Gastrocnemius medialis (tissue), 4 donors: ENCODE data around the gene OFD1. TPM values are rescaled to one million over a fixed set of nuclear protein-coding genes. Genes with fewer than 3 reads are reported as not detected.

ENCODE experiments used
- ATAC-seq, 2 donors: fragments of 150-250 bp; one replicate each; pipeline ENCODE4 v1.9.1; 2016
- DNase-seq, 2 donors: peaks; one replicate each; pipeline ENCODE4 v3.0.0-alpha.2; 2019
- H3K27ac ChIP-seq, 4 donors: fragments of 200-600 bp; sonication (generic); 1 replicate in 1 of 4; 2 replicates in 3 of 4; pipeline ENCODE4 v1.5.1; 2016 to 2018; ENCODE audit warnings: mild to moderate bottlenecking in 2 of 4, moderate library complexity in 1 of 4
- H3K27me3 ChIP-seq, 3 donors: fragments of 200-600 bp; sonication (generic) in 2 of 3; 1 replicate in 1 of 3; 2 replicates in 2 of 3; pipeline versions ENCODE4 v1.5.1 to v1.6.0; 2016 to 2019; ENCODE audit warnings: mild to moderate bottlenecking in 1 of 3, moderate library complexity in 1 of 3
- H3K36me3 ChIP-seq, 2 donors: fragments of 200-600 bp; sonication (generic) in 1 of 2; one replicate each; pipeline ENCODE4 v1.5.1; 2017 to 2018
- H3K4me1 ChIP-seq, 2 donors: fragments of 200-600 bp; sonication (generic) in 1 of 2; one replicate each; pipeline ENCODE4 v1.5.1; 2016 to 2017; ENCODE audit warnings: mild to moderate bottlenecking in 2 of 2
- H3K4me3 ChIP-seq, 4 donors: fragments of 200-600 bp; sonication (generic) in 3 of 4; 1 replicate in 1 of 4; 2 replicates in 3 of 4; pipeline ENCODE4 v1.5.1; 2016 to 2019; ENCODE audit warnings: mild to moderate bottlenecking in 2 of 4
- H3K9me3 ChIP-seq, 3 donors: fragments of 200-600 bp; sonication (generic) in 2 of 3; 1 replicate in 1 of 3; 2 replicates in 2 of 3; pipeline ENCODE4 v1.5.1; 2016 to 2019
- POLR2A ChIP-seq, 2 donors: fragments of 450-650 bp; IDR thresholded peaks; one replicate each; pipeline ENCODE4 v1.6.1; 2017; ENCODE audit warnings: antibody characterized with exemption in 2 of 2, mild to moderate bottlenecking in 2 of 2, moderate library complexity in 2 of 2
- in situ Hi-C, 4 donors: fragments of 200-750 bp; cut with MboI; loops; one replicate each; pipeline versions ENCODE4 v1.15.0 to v1.8.0; 2017; ENCODE audit warnings: low sequenced_read_pairs in 4 of 4
- intact Hi-C: fragments of 100-400 bp; cut with DNase I; formaldehyde crosslinking; loops from one replicate; pipeline ENCODE4 v1.15.1; 2023; ENCODE audit warnings: low total_unique reads
- total RNA-seq, 4 donors: library from RNA; depleted of rRNA; stranded (reverse); fragments of >200 nt; gene quantifications; one replicate each; pipeline versions ENCODE4 v1.1.0 to v1.2.3, GENCODE V29; 2016
- TF ChIP-seq, protein P1 (sequence below), 5 experiments: fragments of 450-650 bp in 3 of 5; fragments of 200-600 bp in 2 of 5; sonication (generic) in 2 of 5; IDR thresholded peaks in 4 of 5; conservative IDR thresholded peaks in 1 of 5; 1 replicate in 4 of 5; 2 replicates in 1 of 5; pipeline ENCODE4 v1.5.1; 2016 to 2019; ENCODE audit warnings: antibody characterized with exemption in 5 of 5, mild to moderate bottlenecking in 3 of 5, moderate library complexity in 3 of 5

Gene OFD1
- total RNA-seq, 4 donors from 2014 or later: 2.8 to 8.0 (median 7.0) TPM

DNA sequence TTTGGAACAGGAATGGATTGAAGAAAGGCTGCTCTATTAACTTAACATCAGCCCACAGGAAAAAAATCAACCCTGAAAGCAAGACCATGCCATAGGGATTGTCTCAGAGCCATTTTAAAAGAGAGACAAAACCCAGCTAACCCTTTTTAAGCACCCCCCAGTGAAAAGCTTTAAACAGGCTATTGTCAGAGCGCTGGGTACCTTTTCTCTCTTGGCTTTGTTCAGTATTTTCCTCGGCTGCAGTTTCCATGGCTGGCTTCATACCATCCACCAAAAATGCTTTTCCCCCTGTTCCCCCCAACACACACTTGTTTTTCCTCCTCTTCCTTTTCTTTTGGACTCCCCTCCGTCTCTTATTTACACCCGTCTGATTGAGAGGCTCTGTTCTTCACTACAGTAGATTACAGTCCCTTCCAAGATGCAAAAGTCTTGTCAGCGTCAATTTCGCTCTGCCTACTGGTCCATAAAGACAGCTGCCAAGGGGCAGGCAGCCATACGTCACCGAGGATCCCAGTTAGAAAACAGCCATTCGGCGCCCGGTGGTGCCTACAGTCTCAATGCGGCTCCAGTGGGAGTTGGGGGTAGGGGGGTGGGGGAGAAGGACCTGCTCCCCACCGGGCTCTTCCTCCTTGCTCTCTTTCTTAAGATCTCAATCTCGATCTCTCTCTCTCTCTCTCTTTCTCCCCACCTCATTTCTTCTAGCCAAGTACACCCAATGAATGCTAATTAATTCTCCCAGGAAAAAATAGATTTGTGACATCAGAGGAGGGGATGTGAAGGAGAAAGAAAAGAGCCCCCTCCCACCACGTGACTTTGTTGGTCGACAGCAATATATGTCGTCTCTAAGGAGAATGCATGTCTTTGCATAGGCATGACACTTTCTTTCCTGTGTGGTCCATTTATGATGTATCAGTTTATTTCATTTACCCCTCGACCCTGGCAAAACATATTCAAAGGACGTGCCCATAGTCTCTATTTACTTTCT, 82.4 kb downstream of the OFD1 start, which contains the start of gene GPM6B:
Gene GPM6B, minus strand, starts transcription at position 451 of the 985 bp plus-strand sequence. Its CDS starts 189 bp downstream, at position 262.
- Histone ChIP-seq H3K4me1 (no peaks in the 10 kb centered on the region), H3K9me3 (no peaks in the 10 kb centered on the region), H3K27ac (no peak within 1 kb of the TSS), H3K36me3 (no peaks in the 10 kb centered on the region), H3K27me3 (peaks cover 0 to 15% (median 7%) of the 10 kb centered on the region in 3 donors), H3K4me3 (no peak within 1 kb of the TSS)
- in situ Hi-C loops: no loop called here
- ATAC-seq: no peak
- intact Hi-C loops: no loop called here
- DNase-seq: no peak
- TF ChIP-seq POLR2A (IDR thresholded peaks at IDR 0.05): no peak
- TF ChIP-seq, protein P1, sequence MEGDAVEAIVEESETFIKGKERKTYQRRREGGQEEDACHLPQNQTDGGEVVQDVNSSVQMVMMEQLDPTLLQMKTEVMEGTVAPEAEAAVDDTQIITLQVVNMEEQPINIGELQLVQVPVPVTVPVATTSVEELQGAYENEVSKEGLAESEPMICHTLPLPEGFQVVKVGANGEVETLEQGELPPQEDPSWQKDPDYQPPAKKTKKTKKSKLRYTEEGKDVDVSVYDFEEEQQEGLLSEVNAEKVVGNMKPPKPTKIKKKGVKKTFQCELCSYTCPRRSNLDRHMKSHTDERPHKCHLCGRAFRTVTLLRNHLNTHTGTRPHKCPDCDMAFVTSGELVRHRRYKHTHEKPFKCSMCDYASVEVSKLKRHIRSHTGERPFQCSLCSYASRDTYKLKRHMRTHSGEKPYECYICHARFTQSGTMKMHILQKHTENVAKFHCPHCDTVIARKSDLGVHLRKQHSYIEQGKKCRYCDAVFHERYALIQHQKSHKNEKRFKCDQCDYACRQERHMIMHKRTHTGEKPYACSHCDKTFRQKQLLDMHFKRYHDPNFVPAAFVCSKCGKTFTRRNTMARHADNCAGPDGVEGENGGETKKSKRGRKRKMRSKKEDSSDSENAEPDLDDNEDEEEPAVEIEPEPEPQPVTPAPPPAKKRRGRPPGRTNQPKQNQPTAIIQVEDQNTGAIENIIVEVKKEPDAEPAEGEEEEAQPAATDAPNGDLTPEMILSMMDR (IDR thresholded peaks at IDR 0.05 in 4 of 5, conservative IDR thresholded peaks at IDR 0.05 in 1 of 5): no peak

Other genes with a start within 250 kb of the OFD1 start
- under 1 TPM in 1 of 4 donors, not detected in 3; 0.09 TPM for gene EGFL6, start 165.1 kb upstream of the OFD1 start, total RNA-seq
- 1 to 10 TPM; 2.9 to 4.1 (median 3.3) TPM for gene TCEANC, start 81.6 kb upstream of the OFD1 start, total RNA-seq
- 10 to 100 TPM; 15.0 to 21.7 (median 18.5) TPM for gene RAB9A, start 45.6 kb upstream of the OFD1 start, total RNA-seq
- gene TRAPPC2, start 128 bp upstream of the OFD1 start, total RNA-seq: 1 to 10 TPM; 1.4 to 4.3 (median 2.9) TPM
- 1 to 10 TPM; 3.1 to 6.5 (median 3.6) TPM for gene GPM6B, start 82.3 kb downstream of the OFD1 start, total RNA-seq